ENCODE measurements around the gene ELAVL2.

The ELAVL2 gene

GRCh38 chr9:23823269-23823668 lies 2.8 kb downstream of the ELAVL2 start:
- H3K4me2 ChIP-seq (ENCODE audit: low read depth, low read length): no peak overlapping the region
- no peaks in the 10 kb centered on the region for H3F3A ChIP-seq (ENCODE audit: insufficient read depth, low read length)
- H3K9me3 ChIP-seq (replicated peaks; ENCODE audit: insufficient read depth, low read length): no peaks in the 10 kb centered on the region
- no peaks in the 10 kb centered on the region for H4K20me1 ChIP-seq (ENCODE audit: insufficient read depth, low read length)
- no peaks in the 10 kb centered on the region for H3K4me1 ChIP-seq (ENCODE audit: low read length)
- no peaks in the 10 kb centered on the region for H3K79me2 ChIP-seq (ENCODE audit: low read length)
- no peak overlapping the region for H3K4me3 ChIP-seq (ENCODE audit: low read length)
- TF ChIP-seq EZH2 (optimal IDR thresholded peaks at IDR 0.05; ENCODE audit: low read depth, low read length) (no peak), EZH2phosphoT487 (IDR thresholded peaks at IDR 0.05; ENCODE audit: low read length) (no peak), CTCF (IDR thresholded peaks at IDR 0.05; ENCODE audit: low read length) (no peak)
- H3K9me2 ChIP-seq (replicated peaks; ENCODE audit: insufficient read depth, low read length): no peaks in the 10 kb centered on the region
- H3K27me3 ChIP-seq (replicated peaks; ENCODE audit: insufficient read depth, low read length): no peaks in the 10 kb centered on the region
- DNase-seq: no peak
- H3K9ac ChIP-seq (ENCODE audit: low read length): no peak overlapping the region
- no peak overlapping the region for H2AFZ ChIP-seq (ENCODE audit: low read length)
- H3K36me3 ChIP-seq (replicated peaks; ENCODE audit: insufficient read depth, low read length): no peaks in the 10 kb centered on the region
- no peak overlapping the region for H3K27ac ChIP-seq (ENCODE audit: low read length)

GRCh38 chr9:23822261-23823169 lies 3.5 kb downstream of the ELAVL2 start:
- Histone ChIP-seq H3K4me2 (ENCODE audit: low read depth, low read length) (no peak overlapping the region), H3K4me3 (ENCODE audit: low read length) (no peak overlapping the region), H3K4me1 (ENCODE audit: low read length) (no peaks in the 10 kb centered on the region), H3K9ac (ENCODE audit: low read length) (no peak overlapping the region), H3K36me3 (replicated peaks; ENCODE audit: insufficient read depth, low read length) (no peaks in the 10 kb centered on the region), H3K79me2 (ENCODE audit: low read length) (no peaks in the 10 kb centered on the region), H2AFZ (ENCODE audit: low read length) (no peak overlapping the region), H3F3A (ENCODE audit: insufficient read depth, low read length) (no peaks in the 10 kb centered on the region), H3K27ac (ENCODE audit: low read length) (no peak overlapping the region), H3K9me2 (replicated peaks; ENCODE audit: insufficient read depth, low read length) (no peaks in the 10 kb centered on the region), H4K20me1 (ENCODE audit: insufficient read depth, low read length) (no peaks in the 10 kb centered on the region), H3K27me3 (replicated peaks; ENCODE audit: insufficient read depth, low read length) (no peaks in the 10 kb centered on the region), H3K9me3 (replicated peaks; ENCODE audit: insufficient read depth, low read length) (no peaks in the 10 kb centered on the region)
- TF ChIP-seq EZH2phosphoT487 (IDR thresholded peaks at IDR 0.05; ENCODE audit: low read length) (no peak), CTCF (IDR thresholded peaks at IDR 0.05; ENCODE audit: low read length) (no peak), EZH2 (optimal IDR thresholded peaks at IDR 0.05; ENCODE audit: low read depth, low read length) (no peak)
- DNase-seq: no peak

- TF ChIP-seq EZH2phosphoT487 (IDR thresholded peaks at IDR 0.05; ENCODE audit: low read length): no peak
- no peak for TF ChIP-seq CTCF (IDR thresholded peaks at IDR 0.05; ENCODE audit: low read length)
- TF ChIP-seq EZH2 (optimal IDR thresholded peaks at IDR 0.05; ENCODE audit: low read depth, low read length): no peak
- Histone ChIP-seq H3F3A (ENCODE audit: insufficient read depth, low read length) (no peaks in the 10 kb centered on the region), H3K9ac (ENCODE audit: low read length) (no peak overlapping the region), H3K4me2 (ENCODE audit: low read depth, low read length) (no peak overlapping the region), H3K79me2 (ENCODE audit: low read length) (no peaks in the 10 kb centered on the region), H3K36me3 (replicated peaks; ENCODE audit: insufficient read depth, low read length) (no peaks in the 10 kb centered on the region), H3K27me3 (replicated peaks; ENCODE audit: insufficient read depth, low read length) (no peaks in the 10 kb centered on the region), H3K9me2 (replicated peaks; ENCODE audit: insufficient read depth, low read length) (no peaks in the 10 kb centered on the region), H2AFZ (ENCODE audit: low read length) (no peak overlapping the region), H4K20me1 (ENCODE audit: insufficient read depth, low read length) (no peaks in the 10 kb centered on the region), H3K4me1 (ENCODE audit: low read length) (no peaks in the 10 kb centered on the region), H3K9me3 (replicated peaks; ENCODE audit: insufficient read depth, low read length) (no peaks in the 10 kb centered on the region), H3K27ac (ENCODE audit: low read length) (no peak overlapping the region), H3K4me3 (ENCODE audit: low read length) (no peak overlapping the region)
- no peak for DNase-seq
Observed at GRCh38 chr9:23821375-23822181, 4.5 kb downstream of the ELAVL2 start.
